ENCODE results near the gene SDCBP2.

DNA sequence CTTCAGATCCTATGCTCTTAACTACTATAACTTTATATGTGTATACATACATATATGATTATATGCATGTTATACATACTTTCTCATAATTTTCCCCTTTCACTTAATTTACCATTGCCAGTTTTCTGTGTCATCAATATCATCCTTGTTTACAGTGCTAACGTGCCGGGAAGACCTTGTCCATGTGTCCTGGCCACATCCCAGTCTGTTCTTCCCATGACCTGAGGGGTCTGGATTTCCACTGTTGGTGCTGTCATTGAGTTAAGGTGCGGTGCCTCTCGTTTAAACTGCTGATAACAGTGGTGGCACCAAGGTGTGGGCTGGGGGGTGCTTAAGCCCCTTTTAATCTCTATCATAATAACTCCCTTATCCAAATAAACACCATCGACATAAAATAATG is 8.5 kb upstream of the SDCBP2 start:
- TF ChIP-seq POLR2AphosphoS5 (IDR thresholded peaks at IDR 0.05; ENCODE audit: low read depth, low read length) (no peak), ELF1 (IDR thresholded peaks at IDR 0.05) (no peak), SMC3 (IDR thresholded peaks at IDR 0.05; ENCODE audit: low read depth, low read length) (no peak), RFX5 (IDR thresholded peaks at IDR 0.05; ENCODE audit: low read length) (no peak), SIN3A (IDR thresholded peaks at IDR 0.05; ENCODE audit: borderline replicate concordance, low read depth, low read length) (no peak), FOXJ3 (CRISPR knock-in tag; IDR thresholded peaks at IDR 0.05) (no peak), RAD21 (IDR thresholded peaks at IDR 0.05; ENCODE audit: low read length) (no peak)
- TF ChIP-seq, protein P1, sequence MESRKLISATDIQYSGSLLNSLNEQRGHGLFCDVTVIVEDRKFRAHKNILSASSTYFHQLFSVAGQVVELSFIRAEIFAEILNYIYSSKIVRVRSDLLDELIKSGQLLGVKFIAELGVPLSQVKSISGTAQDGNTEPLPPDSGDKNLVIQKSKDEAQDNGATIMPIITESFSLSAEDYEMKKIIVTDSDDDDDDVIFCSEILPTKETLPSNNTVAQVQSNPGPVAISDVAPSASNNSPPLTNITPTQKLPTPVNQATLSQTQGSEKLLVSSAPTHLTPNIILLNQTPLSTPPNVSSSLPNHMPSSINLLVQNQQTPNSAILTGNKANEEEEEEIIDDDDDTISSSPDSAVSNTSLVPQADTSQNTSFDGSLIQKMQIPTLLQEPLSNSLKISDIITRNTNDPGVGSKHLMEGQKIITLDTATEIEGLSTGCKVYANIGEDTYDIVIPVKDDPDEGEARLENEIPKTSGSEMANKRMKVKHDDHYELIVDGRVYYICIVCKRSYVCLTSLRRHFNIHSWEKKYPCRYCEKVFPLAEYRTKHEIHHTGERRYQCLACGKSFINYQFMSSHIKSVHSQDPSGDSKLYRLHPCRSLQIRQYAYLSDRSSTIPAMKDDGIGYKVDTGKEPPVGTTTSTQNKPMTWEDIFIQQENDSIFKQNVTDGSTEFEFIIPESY (IDR thresholded peaks at IDR 0.05; ENCODE audit: borderline replicate concordance, low read depth) = no peak
- TF ChIP-seq, protein P2, sequence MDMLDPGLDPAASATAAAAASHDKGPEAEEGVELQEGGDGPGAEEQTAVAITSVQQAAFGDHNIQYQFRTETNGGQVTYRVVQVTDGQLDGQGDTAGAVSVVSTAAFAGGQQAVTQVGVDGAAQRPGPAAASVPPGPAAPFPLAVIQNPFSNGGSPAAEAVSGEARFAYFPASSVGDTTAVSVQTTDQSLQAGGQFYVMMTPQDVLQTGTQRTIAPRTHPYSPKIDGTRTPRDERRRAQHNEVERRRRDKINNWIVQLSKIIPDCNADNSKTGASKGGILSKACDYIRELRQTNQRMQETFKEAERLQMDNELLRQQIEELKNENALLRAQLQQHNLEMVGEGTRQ (IDR thresholded peaks at IDR 0.05; ENCODE audit: borderline replicate concordance, low read depth, low read length) = no peak
- TF ChIP-seq, protein P3, sequence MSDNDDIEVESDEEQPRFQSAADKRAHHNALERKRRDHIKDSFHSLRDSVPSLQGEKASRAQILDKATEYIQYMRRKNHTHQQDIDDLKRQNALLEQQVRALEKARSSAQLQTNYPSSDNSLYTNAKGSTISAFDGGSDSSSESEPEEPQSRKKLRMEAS (IDR thresholded peaks at IDR 0.05; ENCODE audit: low read depth) = no peak
- TF ChIP-seq, protein P4, sequence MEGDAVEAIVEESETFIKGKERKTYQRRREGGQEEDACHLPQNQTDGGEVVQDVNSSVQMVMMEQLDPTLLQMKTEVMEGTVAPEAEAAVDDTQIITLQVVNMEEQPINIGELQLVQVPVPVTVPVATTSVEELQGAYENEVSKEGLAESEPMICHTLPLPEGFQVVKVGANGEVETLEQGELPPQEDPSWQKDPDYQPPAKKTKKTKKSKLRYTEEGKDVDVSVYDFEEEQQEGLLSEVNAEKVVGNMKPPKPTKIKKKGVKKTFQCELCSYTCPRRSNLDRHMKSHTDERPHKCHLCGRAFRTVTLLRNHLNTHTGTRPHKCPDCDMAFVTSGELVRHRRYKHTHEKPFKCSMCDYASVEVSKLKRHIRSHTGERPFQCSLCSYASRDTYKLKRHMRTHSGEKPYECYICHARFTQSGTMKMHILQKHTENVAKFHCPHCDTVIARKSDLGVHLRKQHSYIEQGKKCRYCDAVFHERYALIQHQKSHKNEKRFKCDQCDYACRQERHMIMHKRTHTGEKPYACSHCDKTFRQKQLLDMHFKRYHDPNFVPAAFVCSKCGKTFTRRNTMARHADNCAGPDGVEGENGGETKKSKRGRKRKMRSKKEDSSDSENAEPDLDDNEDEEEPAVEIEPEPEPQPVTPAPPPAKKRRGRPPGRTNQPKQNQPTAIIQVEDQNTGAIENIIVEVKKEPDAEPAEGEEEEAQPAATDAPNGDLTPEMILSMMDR (IDR thresholded peaks at IDR 0.05) = no peak
- TF ChIP-seq, protein P5, sequence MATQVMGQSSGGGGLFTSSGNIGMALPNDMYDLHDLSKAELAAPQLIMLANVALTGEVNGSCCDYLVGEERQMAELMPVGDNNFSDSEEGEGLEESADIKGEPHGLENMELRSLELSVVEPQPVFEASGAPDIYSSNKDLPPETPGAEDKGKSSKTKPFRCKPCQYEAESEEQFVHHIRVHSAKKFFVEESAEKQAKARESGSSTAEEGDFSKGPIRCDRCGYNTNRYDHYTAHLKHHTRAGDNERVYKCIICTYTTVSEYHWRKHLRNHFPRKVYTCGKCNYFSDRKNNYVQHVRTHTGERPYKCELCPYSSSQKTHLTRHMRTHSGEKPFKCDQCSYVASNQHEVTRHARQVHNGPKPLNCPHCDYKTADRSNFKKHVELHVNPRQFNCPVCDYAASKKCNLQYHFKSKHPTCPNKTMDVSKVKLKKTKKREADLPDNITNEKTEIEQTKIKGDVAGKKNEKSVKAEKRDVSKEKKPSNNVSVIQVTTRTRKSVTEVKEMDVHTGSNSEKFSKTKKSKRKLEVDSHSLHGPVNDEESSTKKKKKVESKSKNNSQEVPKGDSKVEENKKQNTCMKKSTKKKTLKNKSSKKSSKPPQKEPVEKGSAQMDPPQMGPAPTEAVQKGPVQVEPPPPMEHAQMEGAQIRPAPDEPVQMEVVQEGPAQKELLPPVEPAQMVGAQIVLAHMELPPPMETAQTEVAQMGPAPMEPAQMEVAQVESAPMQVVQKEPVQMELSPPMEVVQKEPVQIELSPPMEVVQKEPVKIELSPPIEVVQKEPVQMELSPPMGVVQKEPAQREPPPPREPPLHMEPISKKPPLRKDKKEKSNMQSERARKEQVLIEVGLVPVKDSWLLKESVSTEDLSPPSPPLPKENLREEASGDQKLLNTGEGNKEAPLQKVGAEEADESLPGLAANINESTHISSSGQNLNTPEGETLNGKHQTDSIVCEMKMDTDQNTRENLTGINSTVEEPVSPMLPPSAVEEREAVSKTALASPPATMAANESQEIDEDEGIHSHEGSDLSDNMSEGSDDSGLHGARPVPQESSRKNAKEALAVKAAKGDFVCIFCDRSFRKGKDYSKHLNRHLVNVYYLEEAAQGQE (IDR thresholded peaks at IDR 0.05; ENCODE audit: low read depth, low read length) = no peak
